ENCODE measurements around the gene MIGA2. TPM values are rescaled to one million over a fixed set of nuclear protein-coding genes. Genes with fewer than 3 reads are reported as not detected.

MIGA2 gene
- total and polyA plus RNA-seq, 9 of the 15 experiments (the other 6 are each of a cell fraction or from before 2014, with no cell fraction given) = 0.15 to 54.1 (median 18.0) TPM

- TF ChIP-seq MGA (IDR thresholded peaks at IDR 0.05) = 0 out of 2 replicates have a peak, but pooled peaks have one; percentile 26
- TF ChIP-seq ZNF699 (CRISPR knock-in tag; IDR thresholded peaks at IDR 0.05; ENCODE audit: insufficient replicate concordance) = no peak
- TF ChIP-seq ZNF76 (CRISPR knock-in tag; IDR thresholded peaks at IDR 0.05; ENCODE audit: borderline replicate concordance) = no peak
- TF ChIP-seq ATF4 (CRISPR knock-in tag; IDR thresholded peaks at IDR 0.05) = no peak
- TF ChIP-seq ZBED1 (IDR thresholded peaks at IDR 0.05) = no peak
- no peak for TF ChIP-seq ZNF274 (IDR thresholded peaks at IDR 0.05; ENCODE audit: borderline replicate concordance, low read depth, low read length)
- TF ChIP-seq SIN3A (IDR thresholded peaks at IDR 0.05; ENCODE audit: borderline replicate concordance in 2 of 2, control insufficient read depth in 1 of 2, low read depth in 2 of 2, low read length in 2 of 2) = no peak
- no peak for TF ChIP-seq ZBTB26 (CRISPR knock-in tag; IDR thresholded peaks at IDR 0.05)
- TF ChIP-seq TFAP4 (CRISPR knock-in tag; IDR thresholded peaks at IDR 0.05; ENCODE audit: borderline replicate concordance) = 0 out of 2 replicates have a peak, but pooled peaks have one; percentile 20
- no peak for TF ChIP-seq BCOR (IDR thresholded peaks at IDR 0.05)
- TF ChIP-seq HDAC6 (IDR thresholded peaks at IDR 0.05; ENCODE audit: low read depth, low read length) = no peak
- no peak for TF ChIP-seq THRAP3 (IDR thresholded peaks at IDR 0.05; ENCODE audit: borderline replicate concordance)
These were observed 9.8 kb upstream of the MIGA2 start (continued) for GRCh38 chr9:129026442-129027223.
